ENCODE data around the gene NDUFS2. TPM values are rescaled to one million over a fixed set of nuclear protein-coding genes. Genes with fewer than 3 reads are reported as not detected.

The NDUFS2 gene
- polyA plus RNA-seq, 1 experiment, result 150 TPM

DNA sequence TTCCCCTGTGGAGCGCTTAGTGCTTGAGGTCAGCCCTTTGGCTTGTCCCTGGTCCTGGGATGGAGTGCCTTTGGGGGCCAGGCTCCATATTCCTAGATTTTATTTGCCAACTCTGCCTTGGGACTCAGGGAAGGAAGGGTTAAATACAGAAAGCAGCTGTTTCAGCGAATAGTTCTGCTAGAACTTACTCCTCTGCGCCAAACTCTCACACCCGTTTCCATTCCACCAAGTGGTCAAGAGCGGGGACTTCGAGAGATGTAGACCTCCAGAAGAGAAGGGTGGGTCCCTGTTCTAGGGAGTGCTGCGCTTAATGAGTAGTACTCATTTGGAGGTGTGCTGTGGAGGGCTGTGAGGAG, 23.0 kb downstream of the NDUFS2 start:
- Histone ChIP-seq H3K4me3 (ENCODE audit: low read depth, low read length) (no peak overlapping the region), H3K27ac (ENCODE audit: low read depth, low read length) (no peak overlapping the region), H3K27me3 (ENCODE audit: control insufficient read depth, insufficient read depth, low read length) (no peaks in the 10 kb centered on the region), H3K9me3 (ENCODE audit: control insufficient read depth, insufficient read depth, low read length) (no peaks in the 10 kb centered on the region)
- CTCF ChIA-PET, result interaction anchor here (0.6 to 8.9 kb wide), 34 partner anchors 9 to 1291 kb away, joined by 3 to 197 read pairs (median 6); partner anchors contain the start of genes ADAMTS4, FCER1G, NDUFS2 and PCP4L1
- POLR2A ChIA-PET, result interaction anchor here (0.7 to 1.9 kb wide), 7 partner anchors 8 to 89 kb away, joined by 3 to 13 read pairs (median 7); partner anchors contain the start of genes NDUFS2 and SDHC
- TF ChIP-seq, protein P1, sequence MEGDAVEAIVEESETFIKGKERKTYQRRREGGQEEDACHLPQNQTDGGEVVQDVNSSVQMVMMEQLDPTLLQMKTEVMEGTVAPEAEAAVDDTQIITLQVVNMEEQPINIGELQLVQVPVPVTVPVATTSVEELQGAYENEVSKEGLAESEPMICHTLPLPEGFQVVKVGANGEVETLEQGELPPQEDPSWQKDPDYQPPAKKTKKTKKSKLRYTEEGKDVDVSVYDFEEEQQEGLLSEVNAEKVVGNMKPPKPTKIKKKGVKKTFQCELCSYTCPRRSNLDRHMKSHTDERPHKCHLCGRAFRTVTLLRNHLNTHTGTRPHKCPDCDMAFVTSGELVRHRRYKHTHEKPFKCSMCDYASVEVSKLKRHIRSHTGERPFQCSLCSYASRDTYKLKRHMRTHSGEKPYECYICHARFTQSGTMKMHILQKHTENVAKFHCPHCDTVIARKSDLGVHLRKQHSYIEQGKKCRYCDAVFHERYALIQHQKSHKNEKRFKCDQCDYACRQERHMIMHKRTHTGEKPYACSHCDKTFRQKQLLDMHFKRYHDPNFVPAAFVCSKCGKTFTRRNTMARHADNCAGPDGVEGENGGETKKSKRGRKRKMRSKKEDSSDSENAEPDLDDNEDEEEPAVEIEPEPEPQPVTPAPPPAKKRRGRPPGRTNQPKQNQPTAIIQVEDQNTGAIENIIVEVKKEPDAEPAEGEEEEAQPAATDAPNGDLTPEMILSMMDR (IDR thresholded peaks at IDR 0.05; ENCODE audit: low read depth, low read length), result no peak
- no peak for DNase-seq (ENCODE audit: low read depth, low spot score)

DNA sequence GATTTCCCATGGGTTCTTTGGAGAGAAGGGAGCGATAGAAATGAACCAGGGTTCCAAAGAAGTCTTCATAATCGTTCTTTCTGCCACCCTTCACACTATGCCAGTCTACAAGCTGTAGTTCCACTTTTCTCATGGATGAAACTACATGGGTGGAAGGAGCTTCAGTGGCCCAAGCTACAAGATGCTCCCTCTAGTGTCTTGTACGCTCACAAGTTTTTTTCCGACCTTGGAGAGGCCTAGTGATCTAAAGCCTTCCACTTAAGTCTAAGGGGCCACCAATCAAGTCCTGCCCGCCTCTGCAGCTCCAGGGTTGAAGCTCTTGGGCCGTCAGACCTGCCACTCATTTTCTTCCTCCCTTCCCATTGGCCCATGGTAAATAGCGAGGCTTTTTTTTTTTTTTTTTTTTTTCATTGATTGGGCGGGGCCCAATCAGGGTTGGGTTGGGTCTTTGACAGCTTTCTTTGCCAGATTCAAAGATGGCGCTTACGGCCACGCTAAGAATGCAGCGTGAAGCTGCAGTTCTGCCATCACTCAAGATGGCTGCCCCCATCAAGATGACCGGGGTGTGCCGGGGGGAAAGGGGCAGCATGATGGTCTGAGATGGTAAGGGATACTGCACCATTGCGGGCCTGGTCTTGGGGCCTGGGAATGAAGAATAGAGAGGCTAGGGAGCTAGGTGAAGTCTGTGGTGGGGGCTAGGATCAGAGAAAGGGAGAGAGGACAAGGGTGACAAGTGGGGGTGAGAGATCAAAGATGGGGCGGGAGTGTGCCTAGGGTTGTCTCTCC, 23.6 kb downstream of the NDUFS2 start, which contains the start of gene TOMM40L:
TSS of gene TOMM40L (plus strand) at position 527 of the 786 bp plus-strand sequence. CDS start 430 bp downstream, outside the sequence.
- H3K27me3 ChIP-seq (ENCODE audit: control insufficient read depth, insufficient read depth, low read length), result no peaks in the 10 kb centered on the region
- no peaks in the 10 kb centered on the region for H3K9me3 ChIP-seq (ENCODE audit: control insufficient read depth, insufficient read depth, low read length)
- DNase-seq (ENCODE audit: low read depth, low spot score), result peak; percentile 100
- no peak within 1 kb of the TSS for H3K27ac ChIP-seq (ENCODE audit: low read depth, low read length)
- peak within 1 kb of the TSS; percentile 97 for H3K4me3 ChIP-seq (ENCODE audit: low read depth, low read length)
- TF ChIP-seq, protein P1 (IDR thresholded peaks at IDR 0.05; ENCODE audit: low read depth, low read length), result peak; percentile 76
- CTCF ChIA-PET, result interaction anchor here (0.6 to 8.9 kb wide), 45 partner anchors 9 to 1978 kb away, joined by 3 to 197 read pairs (median 6); partner anchors contain the start of genes ADAMTS4, CFAP126, FCER1G and NDUFS2
- POLR2A ChIA-PET, result interaction anchor here (0.6 to 1.9 kb wide), 9 partner anchors 9 to 100 kb away, joined by 3 to 13 read pairs (median 5); partner anchors contain the start of genes NDUFS2 and SDHC

DNA sequence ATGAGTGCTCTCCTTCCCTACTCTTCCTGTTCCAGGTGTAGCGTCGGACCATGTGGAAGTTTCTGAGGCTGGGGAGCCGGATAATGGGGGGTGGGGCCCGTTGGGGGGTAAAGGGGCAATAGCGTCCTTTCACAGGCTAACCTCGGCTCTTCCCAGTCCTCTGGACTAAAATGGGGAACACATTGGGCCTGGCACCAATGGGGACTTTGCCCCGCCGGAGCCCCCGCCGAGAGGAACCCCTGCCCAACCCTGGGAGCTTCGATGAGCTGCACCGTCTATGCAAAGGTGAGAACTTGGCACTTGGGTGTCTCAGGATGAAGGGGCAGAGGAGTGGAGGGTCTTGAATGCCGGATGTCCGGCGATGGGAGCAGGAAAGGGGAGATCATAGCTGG, 24.1 kb downstream of the NDUFS2 start:
- DNase-seq (ENCODE audit: low read depth, low spot score), result no peak
- H3K9me3 ChIP-seq (ENCODE audit: control insufficient read depth, insufficient read depth, low read length), result no peaks in the 10 kb centered on the region
- ChIA-PET POLR2A (interaction anchor here (0.6 to 1.9 kb wide), 7 partner anchors 10 to 99 kb away, joined by 3 to 13 read pairs (median 7); partner anchors contain the start of genes NDUFS2 and SDHC), CTCF (interaction anchor here (0.6 to 8.9 kb wide), 40 partner anchors 10 to 1977 kb away, joined by 3 to 197 read pairs (median 6); partner anchors contain the start of genes ADAMTS4, CFAP126, FCER1G and NDUFS2)
- peak overlapping the region; percentile 97 for H3K4me3 ChIP-seq (ENCODE audit: low read depth, low read length)
- TF ChIP-seq, protein P1 (IDR thresholded peaks at IDR 0.05; ENCODE audit: low read depth, low read length), result no peak
- no peak overlapping the region for H3K27ac ChIP-seq (ENCODE audit: low read depth, low read length)
- H3K27me3 ChIP-seq (ENCODE audit: control insufficient read depth, insufficient read depth, low read length), result no peaks in the 10 kb centered on the region

DNA sequence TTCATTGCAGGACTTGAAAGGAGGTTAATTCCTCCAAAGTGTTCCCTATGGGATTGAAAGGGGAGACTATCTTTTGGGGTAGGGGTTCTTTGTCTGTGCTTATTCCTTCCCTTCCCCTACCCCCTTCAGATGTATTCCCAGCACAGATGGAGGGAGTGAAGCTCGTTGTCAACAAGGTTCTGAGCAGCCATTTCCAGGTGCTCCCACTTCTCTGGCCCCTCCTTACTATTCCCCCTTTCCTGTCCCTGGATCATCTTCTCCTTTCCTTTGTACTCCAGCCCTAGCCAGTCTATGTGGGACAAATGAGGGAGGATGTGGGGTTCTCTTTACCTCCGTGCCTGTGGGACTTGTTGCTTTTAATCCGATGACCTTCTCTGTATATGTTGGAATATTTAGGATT, 24.6 kb downstream of the NDUFS2 start:
- POLR2A ChIA-PET, result interaction anchor here (1.9 kb wide), 1 partner anchor 30 kb away, joined by 13 read pairs; no protein-coding TSS in a partner anchor
- TF ChIP-seq, protein P1 (IDR thresholded peaks at IDR 0.05; ENCODE audit: low read depth, low read length), result no peak
- CTCF ChIA-PET, result interaction anchor here (0.6 to 8.9 kb wide), 35 partner anchors 9 to 515 kb away, joined by 3 to 197 read pairs (median 7); partner anchors contain the start of genes ADAMTS4, CFAP126, FCER1G and NDUFS2
- H3K9me3 ChIP-seq (ENCODE audit: control insufficient read depth, insufficient read depth, low read length), result no peaks in the 10 kb centered on the region
- peak overlapping the region; percentile 97 for H3K4me3 ChIP-seq (ENCODE audit: low read depth, low read length)
- H3K27me3 ChIP-seq (ENCODE audit: control insufficient read depth, insufficient read depth, low read length), result no peaks in the 10 kb centered on the region
- DNase-seq (ENCODE audit: low read depth, low spot score), result no peak
- H3K27ac ChIP-seq (ENCODE audit: low read depth, low read length), result no peak overlapping the region

Measured in AG04450 (cell line).